Measurements from ENCODE around the gene TTI1. TPM values are rescaled to one million over a fixed set of nuclear protein-coding genes. Genes with fewer than 3 reads are reported as not detected.
A peak's percentile ranks its signal among the peaks of the same experiment; 100 is the strongest.
"Not testable (repeated sequence)": the region's sequence is repeated elsewhere in the genome, so short reads cannot be mapped to it uniquely, and the experiment has no call there.

TTI1 gene
- total and polyA plus RNA-seq, 2 of the 13 experiments (the other 11 are each of a cell fraction or from before 2014, with no cell fraction given) = 22.9 to 39.8 TPM

DNA sequence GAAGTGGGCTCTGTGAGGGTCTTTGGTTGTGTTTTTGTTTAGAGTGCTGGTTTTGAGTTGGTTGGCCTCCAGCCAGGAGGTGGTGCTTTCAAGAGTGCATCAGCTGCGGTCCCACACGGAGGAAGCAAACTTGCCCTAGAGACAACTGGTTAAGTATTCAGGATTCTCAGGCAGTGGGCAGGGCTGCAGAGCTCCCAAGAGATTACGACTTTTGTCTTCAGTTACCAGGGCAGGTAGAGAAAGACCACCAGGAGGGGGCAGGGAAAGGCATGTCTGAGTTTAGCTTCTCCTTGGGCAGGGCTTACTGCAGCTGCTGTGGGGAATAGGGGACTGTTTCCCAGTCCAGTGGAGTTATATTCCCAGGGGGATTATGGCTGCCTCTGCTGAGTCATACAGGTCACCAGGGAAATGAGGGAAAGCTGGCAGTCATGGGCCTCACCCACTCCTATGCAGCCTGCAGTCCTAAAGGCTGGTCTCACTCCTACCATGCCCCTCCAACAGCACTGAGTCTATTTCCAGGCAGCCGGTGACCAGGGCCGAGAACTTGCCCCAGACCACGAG lies 64.3 kb downstream of the TTI1 start:
- Histone ChIP-seq H3K4me3 (replicated peaks in 1 of 3; ENCODE audit: insufficient read depth in 1 of 3, low read depth in 2 of 3, low read length in 3 of 3) (no peak overlapping the region), H3K27ac (ENCODE audit: extremely low read length, insufficient read depth, low read length) (no peak overlapping the region), H3K9ac (ENCODE audit: insufficient read depth, low read depth, low read length) (no peak overlapping the region), H3K4me1 (ENCODE audit: insufficient read depth, low read length) (no peaks in the 10 kb centered on the region), H3K9me3 (ENCODE audit: low read length) (no peaks in the 10 kb centered on the region), H3K4me2 (ENCODE audit: low read depth, low read length) (no peak overlapping the region), H3K27me3 (ENCODE audit: control insufficient read depth in 1 of 2, insufficient read depth in 2 of 2, low read length in 2 of 2) (no peaks in the 10 kb centered on the region), H3K36me3 (replicated peaks in 1 of 2; ENCODE audit: control insufficient read depth in 1 of 2, insufficient read depth in 2 of 2, low read length in 2 of 2) (no peaks in the 10 kb centered on the region), H2AFZ (ENCODE audit: low read length) (no peak overlapping the region), H4K20me1 (ENCODE audit: insufficient read depth, low read length) (no peaks in the 10 kb centered on the region), H3K79me2 (ENCODE audit: insufficient read depth, low read length) (no peaks in the 10 kb centered on the region)
- DNase-seq (ENCODE audit: low spot score) (no peak), FAIRE-seq (no peak), ATAC-seq (no peak; the same call in 2 of the 3 replicates)
- TF ChIP-seq PITX1 (CRISPR knock-in tag; IDR thresholded peaks at IDR 0.05) (0 out of 2 replicates have a peak, but pooled peaks have one; percentile 30), HMG20A (CRISPR knock-in tag; IDR thresholded peaks at IDR 0.05; ENCODE audit: borderline replicate concordance) (no peak), U2AF1 (optimal IDR thresholded peaks at IDR 0.05; ENCODE audit: low read depth, low read length) (no peak), NFE2 (CRISPR knock-in tag; IDR thresholded peaks at IDR 0.05) (0 out of 2 replicates have a peak, but pooled peaks have one; percentile 19)
- TF ChIP-seq, protein P1, sequence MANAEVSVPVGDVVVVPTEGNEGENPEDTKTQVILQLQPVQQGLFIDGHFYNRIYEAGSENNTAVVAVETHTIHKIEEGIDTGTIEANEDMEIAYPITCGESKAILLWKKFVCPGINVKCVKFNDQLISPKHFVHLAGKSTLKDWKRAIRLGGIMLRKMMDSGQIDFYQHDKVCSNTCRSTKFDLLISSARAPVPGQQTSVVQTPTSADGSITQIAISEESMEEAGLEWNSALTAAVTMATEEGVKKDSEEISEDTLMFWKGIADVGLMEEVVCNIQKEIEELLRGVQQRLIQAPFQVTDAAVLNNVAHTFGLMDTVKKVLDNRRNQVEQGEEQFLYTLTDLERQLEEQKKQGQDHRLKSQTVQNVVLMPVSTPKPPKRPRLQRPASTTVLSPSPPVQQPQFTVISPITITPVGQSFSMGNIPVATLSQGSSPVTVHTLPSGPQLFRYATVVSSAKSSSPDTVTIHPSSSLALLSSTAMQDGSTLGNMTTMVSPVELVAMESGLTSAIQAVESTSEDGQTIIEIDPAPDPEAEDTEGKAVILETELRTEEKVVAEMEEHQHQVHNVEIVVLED (CRISPR knock-in tag; IDR thresholded peaks at IDR 0.05; ENCODE audit: borderline replicate concordance) = no peak
- POLR2A ChIA-PET = no interaction called here
- CTCF ChIA-PET (ENCODE audit: low intra/inter-chr PET ratio, low total read pairs) = no interaction called here
- intact Hi-C loops (cut with micrococcal nuclease; ENCODE audit: unreplicated experiment) = no loop called here
- BruUV-seq (replicated peaks) = no TSS peak
- 76% methylated on average over 6 of the region's 6 CpGs for WGBS (ENCODE audit: low lambda C conversion rate)
- in situ Hi-C loops (cut with HindIII; ENCODE audit: extremely low pct_ligation_motif_present, low pct_unique_long_range_greater_than_20kb) = no loop called here

DNA sequence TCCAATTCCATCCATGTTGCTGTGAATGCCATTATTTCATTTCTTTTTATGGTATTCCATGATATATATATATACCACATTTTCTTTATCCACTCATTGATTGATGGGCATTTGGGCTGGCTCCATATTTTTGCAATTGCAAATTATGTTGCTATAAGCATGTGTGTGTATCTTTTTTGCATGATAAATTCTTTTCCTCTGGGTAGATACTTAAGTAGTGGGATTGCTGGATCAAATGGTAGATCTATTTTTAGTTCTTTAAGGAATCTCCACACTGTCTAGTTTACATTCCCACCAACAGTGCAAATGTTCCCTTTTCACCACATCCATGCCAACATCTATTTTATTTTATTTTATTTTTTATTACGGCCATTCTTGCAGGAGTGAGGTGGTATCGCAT lies 69.8 kb downstream of the TTI1 start:
- H3K4me1 ChIP-seq (ENCODE audit: insufficient read depth, low read length); intact Hi-C loops (cut with micrococcal nuclease; ENCODE audit: unreplicated experiment); FAIRE-seq; H3K9me3 ChIP-seq (ENCODE audit: low read length); CTCF ChIA-PET (ENCODE audit: low intra/inter-chr PET ratio, low total read pairs); H3K27me3 ChIP-seq (ENCODE audit: control insufficient read depth in 1 of 2, insufficient read depth in 2 of 2, low read length in 2 of 2); POLR2A ChIA-PET; ATAC-seq; DNase-seq (ENCODE audit: low spot score); H4K20me1 ChIP-seq (ENCODE audit: insufficient read depth, low read length); H3K4me3 ChIP-seq (replicated peaks in 1 of 3; ENCODE audit: insufficient read depth in 1 of 3, low read depth in 2 of 3, low read length in 3 of 3); H3K4me2 ChIP-seq (ENCODE audit: low read depth, low read length); H3K36me3 ChIP-seq (replicated peaks in 1 of 2; ENCODE audit: control insufficient read depth in 1 of 2, insufficient read depth in 2 of 2, low read length in 2 of 2); H3K27ac ChIP-seq (ENCODE audit: extremely low read length, insufficient read depth, low read length); H3K9ac ChIP-seq (ENCODE audit: insufficient read depth, low read depth, low read length); BruUV-seq (replicated peaks); H2AFZ ChIP-seq (ENCODE audit: low read length); in situ Hi-C loops (cut with HindIII; ENCODE audit: extremely low pct_ligation_motif_present, low pct_unique_long_range_greater_than_20kb); H3K79me2 ChIP-seq (ENCODE audit: insufficient read depth, low read length): not testable (repeated sequence)
- 74% methylated on average over 2 of the region's 2 CpGs for WGBS (ENCODE audit: low lambda C conversion rate)

All from HepG2 (cell line).